Esophagus squamous epithelium (tissue), 4 donors: ENCODE measurements around the gene CIRBP.

ENCODE experiments used
- CTCF ChIP-seq, 6 experiments: fragments of 450-650 bp in 4 of 6; fragments of 200-600 bp in 2 of 6; sonication (generic) in 2 of 6; IDR thresholded peaks; one replicate each; pipeline ENCODE4 v1.5.1; 2016 to 2019; ENCODE audit warnings: antibody characterized with exemption in 6 of 6, mild to moderate bottlenecking in 4 of 6, moderate library complexity in 4 of 6
- POLR2A ChIP-seq, 4 donors: fragments of 450-650 bp; IDR thresholded peaks; one replicate each; pipeline ENCODE4 v1.6.1; 2017; ENCODE audit warnings: antibody characterized with exemption in 4 of 4, mild to moderate bottlenecking in 4 of 4, moderate library complexity in 3 of 4

GRCh38 chr19:1273263-1274041, 4.3 kb downstream of the CIRBP start:
- no peak for TF ChIP-seq POLR2A (IDR thresholded peaks at IDR 0.05)
- no peak for TF ChIP-seq CTCF (IDR thresholded peaks at IDR 0.05)
